Measurements from ENCODE around the gene PRKG1. TPM values are rescaled to one million over a fixed set of nuclear protein-coding genes. Genes with fewer than 3 reads are reported as not detected.

Gene PRKG1
- total RNA-seq, 2 donors from 2014 or later: 145 to 381 TPM

DNA sequence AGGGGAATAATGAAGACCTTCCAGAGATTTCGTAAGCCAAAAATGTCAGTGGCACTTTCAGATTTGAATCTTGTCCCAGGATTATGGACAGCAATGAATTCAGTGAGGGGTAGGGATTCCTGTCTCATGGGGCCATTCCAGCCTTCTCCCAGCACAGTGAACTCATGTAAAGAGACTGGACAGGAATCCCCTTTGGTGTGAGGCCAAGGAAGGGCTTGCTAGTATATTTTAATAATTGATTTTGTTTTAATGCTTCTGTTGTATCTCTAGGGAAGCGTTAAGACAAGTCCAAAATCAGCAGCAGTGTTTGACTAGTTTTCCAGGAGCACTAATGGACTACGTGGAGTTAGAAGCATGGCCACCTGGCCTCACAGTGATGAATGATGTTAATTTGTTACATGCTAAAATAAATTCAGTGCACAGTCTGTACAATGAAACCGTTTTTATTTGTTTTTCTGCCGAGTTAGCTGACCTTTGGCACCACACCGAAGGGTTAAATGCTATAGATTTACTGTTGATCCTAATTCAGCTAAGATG lies 1025.8 kb downstream of the PRKG1 start:
- H3K27me3 ChIP-seq (replicated peaks; ENCODE audit: insufficient read depth): no peaks in the 10 kb centered on the region
- no peak for ATAC-seq (ENCODE audit: insufficient number of reproducible peaks, low FRiP score, low read depth)
- H3K27ac ChIP-seq: no peak overlapping the region
- TF ChIP-seq, protein P1, sequence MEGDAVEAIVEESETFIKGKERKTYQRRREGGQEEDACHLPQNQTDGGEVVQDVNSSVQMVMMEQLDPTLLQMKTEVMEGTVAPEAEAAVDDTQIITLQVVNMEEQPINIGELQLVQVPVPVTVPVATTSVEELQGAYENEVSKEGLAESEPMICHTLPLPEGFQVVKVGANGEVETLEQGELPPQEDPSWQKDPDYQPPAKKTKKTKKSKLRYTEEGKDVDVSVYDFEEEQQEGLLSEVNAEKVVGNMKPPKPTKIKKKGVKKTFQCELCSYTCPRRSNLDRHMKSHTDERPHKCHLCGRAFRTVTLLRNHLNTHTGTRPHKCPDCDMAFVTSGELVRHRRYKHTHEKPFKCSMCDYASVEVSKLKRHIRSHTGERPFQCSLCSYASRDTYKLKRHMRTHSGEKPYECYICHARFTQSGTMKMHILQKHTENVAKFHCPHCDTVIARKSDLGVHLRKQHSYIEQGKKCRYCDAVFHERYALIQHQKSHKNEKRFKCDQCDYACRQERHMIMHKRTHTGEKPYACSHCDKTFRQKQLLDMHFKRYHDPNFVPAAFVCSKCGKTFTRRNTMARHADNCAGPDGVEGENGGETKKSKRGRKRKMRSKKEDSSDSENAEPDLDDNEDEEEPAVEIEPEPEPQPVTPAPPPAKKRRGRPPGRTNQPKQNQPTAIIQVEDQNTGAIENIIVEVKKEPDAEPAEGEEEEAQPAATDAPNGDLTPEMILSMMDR (IDR thresholded peaks at IDR 0.05): no peak
- H3K4me3 ChIP-seq: no peak overlapping the region
- H3K4me1 ChIP-seq (ENCODE audit: control insufficient read depth in 1 of 2, low read depth in 2 of 2): peaks cover 0 to under 1% of the 10 kb centered on the region in 2 donors
- H3K36me3 ChIP-seq: no peaks in the 10 kb centered on the region
- no peak for DNase-seq (ENCODE audit: low spot score)
- no peaks in the 10 kb centered on the region for H3K9me3 ChIP-seq

DNA sequence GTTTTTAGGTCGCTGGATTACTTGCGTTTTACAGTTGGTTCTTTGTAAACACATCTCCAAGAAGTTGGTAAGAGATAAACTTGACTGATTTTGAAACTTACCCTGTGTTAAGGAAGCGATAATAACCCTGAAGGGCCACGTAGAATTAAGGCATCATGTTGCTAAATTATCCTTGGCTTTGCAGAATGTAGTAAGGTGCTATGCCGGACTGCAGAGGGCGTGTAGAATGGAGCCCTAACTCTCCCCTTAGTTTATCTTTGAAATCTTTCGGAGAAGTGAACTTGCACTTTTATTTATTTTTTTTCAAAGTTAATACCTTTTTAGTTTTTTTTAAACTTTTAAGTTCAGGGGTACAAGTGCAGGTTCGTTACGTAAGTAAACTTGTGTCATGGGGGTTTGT lies 1031.0 kb downstream of the PRKG1 start:
- Histone ChIP-seq H3K4me3 (no peak overlapping the region), H3K27ac (peak overlapping the region in 1 of 2 donors; percentile 12), H3K9me3 (no peaks in the 10 kb centered on the region), H3K27me3 (replicated peaks; ENCODE audit: insufficient read depth) (no peaks in the 10 kb centered on the region), H3K36me3 (no peaks in the 10 kb centered on the region), H3K4me1 (ENCODE audit: control insufficient read depth in 1 of 2, low read depth in 2 of 2) (peaks cover 3 to 12% of the 10 kb centered on the region in 2 donors)
- no peak for ATAC-seq (ENCODE audit: insufficient number of reproducible peaks, low FRiP score, low read depth)
- TF ChIP-seq, protein P1 (IDR thresholded peaks at IDR 0.05): no peak
- no peak for DNase-seq (ENCODE audit: low spot score)

DNA sequence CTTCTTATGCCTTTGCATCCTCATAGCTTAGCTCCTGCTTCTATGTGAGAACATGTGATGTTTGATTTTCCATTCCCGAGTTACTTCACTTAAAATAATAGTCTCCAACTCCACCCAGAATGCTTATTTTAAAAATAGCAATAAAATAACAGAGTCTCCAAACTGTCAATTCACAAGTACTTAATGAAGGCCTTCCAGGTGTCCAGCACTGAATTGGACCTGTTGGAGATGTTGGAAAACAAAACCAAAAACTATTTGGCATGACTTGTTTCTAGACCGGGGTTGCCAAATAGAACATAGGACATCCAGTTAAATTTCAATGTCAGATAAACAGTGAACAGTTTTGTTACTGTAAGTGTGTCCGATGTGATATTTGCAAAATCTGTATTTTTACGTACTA lies 1031.7 kb downstream of the PRKG1 start:
- Histone ChIP-seq H3K4me3 (no peak overlapping the region), H3K27me3 (replicated peaks; ENCODE audit: insufficient read depth) (no peaks in the 10 kb centered on the region), H3K4me1 (ENCODE audit: control insufficient read depth in 1 of 2, low read depth in 2 of 2) (peaks cover 3 to 12% of the 10 kb centered on the region in 2 donors), H3K36me3 (no peaks in the 10 kb centered on the region), H3K27ac (peak overlapping the region in 1 of 2 donors; percentile 12), H3K9me3 (no peaks in the 10 kb centered on the region)
- TF ChIP-seq, protein P1 (IDR thresholded peaks at IDR 0.05): no peak
- ATAC-seq (ENCODE audit: insufficient number of reproducible peaks, low FRiP score, low read depth): no peak
- DNase-seq (ENCODE audit: low spot score): no peak

DNA sequence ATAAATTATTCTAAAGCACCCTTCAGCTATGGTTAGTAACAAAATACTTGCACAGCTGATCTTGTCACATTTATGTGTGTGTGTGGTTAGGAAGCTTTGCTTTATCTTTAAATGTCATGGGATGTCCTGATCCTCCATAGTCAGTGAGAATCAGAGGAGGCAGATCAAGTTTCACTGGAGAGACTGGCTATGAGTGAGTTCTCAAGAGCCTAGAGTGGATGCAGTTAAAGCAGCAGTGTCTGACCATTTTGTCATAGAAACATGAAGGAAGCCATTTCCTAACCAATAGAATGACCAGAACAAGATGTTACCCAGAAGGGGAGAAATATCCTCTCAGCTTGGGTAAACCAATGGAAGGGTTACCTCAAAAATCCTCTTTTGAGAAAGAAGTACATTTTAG lies 1032.6 kb downstream of the PRKG1 start:
- Histone ChIP-seq H3K4me3 (no peak overlapping the region), H3K27me3 (replicated peaks; ENCODE audit: insufficient read depth) (no peaks in the 10 kb centered on the region), H3K27ac (no peak overlapping the region), H3K36me3 (no peaks in the 10 kb centered on the region), H3K4me1 (ENCODE audit: control insufficient read depth in 1 of 2, low read depth in 2 of 2) (peaks cover 3 to 13% of the 10 kb centered on the region in 2 donors), H3K9me3 (no peaks in the 10 kb centered on the region)
- TF ChIP-seq, protein P1 (IDR thresholded peaks at IDR 0.05): no peak
- ATAC-seq (ENCODE audit: insufficient number of reproducible peaks, low FRiP score, low read depth) (no peak), DNase-seq (ENCODE audit: low spot score) (no peak)

DNA sequence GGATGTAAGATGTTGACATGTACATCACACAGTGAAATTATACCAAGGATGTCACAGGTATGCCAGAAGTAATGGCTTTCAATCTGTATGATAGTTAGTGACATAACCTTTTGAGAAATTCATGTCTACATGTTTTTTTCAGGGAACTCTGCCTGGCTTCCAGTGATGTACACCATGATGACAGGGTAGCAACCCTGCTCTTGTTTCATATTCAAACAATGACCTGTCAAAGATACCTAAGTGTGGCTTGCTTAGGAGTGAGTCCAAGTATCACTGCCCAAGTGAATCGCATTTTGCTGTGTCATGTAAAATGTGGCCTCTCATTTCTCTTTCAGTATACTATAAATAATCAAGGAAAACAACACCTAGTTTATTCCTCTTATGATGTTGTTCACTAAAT lies 1033.9 kb downstream of the PRKG1 start:
- Histone ChIP-seq H3K4me3 (no peak overlapping the region), H3K27ac (no peak overlapping the region), H3K36me3 (no peaks in the 10 kb centered on the region), H3K27me3 (replicated peaks; ENCODE audit: insufficient read depth) (no peaks in the 10 kb centered on the region), H3K4me1 (ENCODE audit: control insufficient read depth in 1 of 2, low read depth in 2 of 2) (peaks cover 3 to 21% of the 10 kb centered on the region in 2 donors), H3K9me3 (no peaks in the 10 kb centered on the region)
- TF ChIP-seq, protein P1 (IDR thresholded peaks at IDR 0.05): no peak
- no peak for DNase-seq (ENCODE audit: low spot score)
- ATAC-seq (ENCODE audit: insufficient number of reproducible peaks, low FRiP score, low read depth): no peak

Measured in thoracic aorta (tissue), 2 donors.